Peyer's patch (tissue), 4 donors: ENCODE data around the gene C3orf20.

Experiments used
- CTCF ChIP-seq, 6 experiments: fragments of 450-650 bp in 4 of 6; fragments of 200-600 bp in 2 of 6; sonication (generic) in 1 of 6; IDR thresholded peaks; one replicate each; pipeline ENCODE4 v1.5.1; 2017 to 2019; ENCODE audit warnings: antibody characterized with exemption in 6 of 6, mild to moderate bottlenecking in 3 of 6, moderate library complexity in 1 of 6
- POLR2A ChIP-seq, 2 donors: fragments of 450-650 bp; IDR thresholded peaks; one replicate each; pipeline ENCODE4 v1.5.1; 2017; ENCODE audit warnings: antibody characterized with exemption in 2 of 2, mild to moderate bottlenecking in 2 of 2, moderate library complexity in 2 of 2

- TF ChIP-seq POLR2A (IDR thresholded peaks at IDR 0.05) (no peak), CTCF (IDR thresholded peaks at IDR 0.05) (no peak)
Observed at GRCh38 chr3:14719006-14719405, 44.1 kb downstream of the C3orf20 start.
